K562 (cell line): ENCODE measurements around the gene REG4. TPM values are rescaled to one million over a fixed set of nuclear protein-coding genes. Genes with fewer than 3 reads are reported as not detected.

Experiments used
- ATF7 ChIP-seq: fragments of 450-650 bp; IDR thresholded peaks from 2 replicates; pipeline ENCODE4 v1.7.1; 2014; ENCODE audit warnings: mild to moderate bottlenecking, moderate library complexity
- CREB1 ChIP-seq, 2 experiments: sonication (generic) in 1 of 2; formaldehyde crosslinking in 1 of 2; IDR thresholded peaks; 2 replicates each; pipeline versions ENCODE4 v1.6.1 to v1.8.0; 2012 to 2022; ENCODE audit warnings: inconsistent platforms in 1 of 2, mild to moderate bottlenecking in 1 of 2, missing genetic modification reagents in 1 of 2, moderate library complexity in 1 of 2
- ESRRB ChIP-seq: fragments of 250-450 bp; sonication (Bioruptor Pico); IDR thresholded peaks from 2 replicates; pipeline ENCODE4 v1.5.0; 2020; ENCODE audit warnings: mild to moderate bottlenecking, moderate library complexity, borderline replicate concordance
- GATAD2B ChIP-seq: fragments of 450-650 bp; IDR thresholded peaks from 2 replicates; pipeline ENCODE4 v1.6.1; 2017; ENCODE audit warnings: mild to moderate bottlenecking, borderline replicate concordance
- KHSRP ChIP-seq: fragments of 450-650 bp; IDR thresholded peaks from 2 replicates; pipeline ENCODE4 v1.6.1; 2017
- LCOR ChIP-seq: sonication (generic); formaldehyde crosslinking; IDR thresholded peaks from 2 replicates; pipeline ENCODE4 v1.8.0; 2022; ENCODE audit warnings: mild to moderate bottlenecking, missing genetic modification reagents
- MEIS2 ChIP-seq: fragments of 450-650 bp; IDR thresholded peaks from 2 replicates; pipeline ENCODE4 v1.6.1; 2014; ENCODE audit warnings: mild to moderate bottlenecking; ENCODE audit not compliant: partially characterized antibody
- NCOA6 ChIP-seq: fragments of 450-650 bp; IDR thresholded peaks from 2 replicates; pipeline ENCODE4 v1.6.1; 2017; ENCODE audit warnings: mild to moderate bottlenecking
- OTX1 ChIP-seq: fragments of 450-650 bp; formaldehyde crosslinking; IDR thresholded peaks from 2 replicates; pipeline ENCODE4 v1.4.0; 2022; ENCODE audit warnings: mild to moderate bottlenecking
- POU5F1 ChIP-seq: fragments of 150-350 bp; IDR thresholded peaks from 2 replicates; pipeline ENCODE4 v1.6.1; 2014; ENCODE audit warnings: borderline replicate concordance, low read length, low read depth, mild to moderate bottlenecking; ENCODE audit not compliant: partially characterized antibody
- TARDBP ChIP-seq: fragments of 450-650 bp; IDR thresholded peaks from 2 replicates; pipeline ENCODE4 v1.6.1; 2016
- ZBTB1 ChIP-seq: sonication (generic); formaldehyde crosslinking; IDR thresholded peaks from 2 replicates; pipeline ENCODE4 v1.8.1; 2023; ENCODE audit warnings: missing genetic modification reagents, low read depth, mild to moderate bottlenecking, borderline replicate concordance
- ZBTB8A ChIP-seq: fragments of 450-650 bp; IDR thresholded peaks from 2 replicates; pipeline ENCODE4 v1.6.1; 2018; ENCODE audit warnings: mild to moderate bottlenecking, moderate library complexity; ENCODE audit not compliant: partially characterized antibody
- ZFPM2 ChIP-seq: fragments of 250-450 bp; sonication (Bioruptor Pico); IDR thresholded peaks from 2 replicates; pipeline ENCODE4 v1.5.1; 2022; ENCODE audit warnings: mild to moderate bottlenecking
- ZNF41 ChIP-seq: fragments of 250-450 bp; sonication (Bioruptor Pico); conservative IDR thresholded peaks from 2 replicates; pipeline ENCODE4 v1.4.0; 2020; ENCODE audit warnings: mild to moderate bottlenecking
- ZNF75A ChIP-seq: fragments of 450-650 bp; formaldehyde crosslinking; IDR thresholded peaks from 2 replicates; pipeline ENCODE4 v1.4.0; 2020; ENCODE audit warnings: mild to moderate bottlenecking
- ZSCAN32 ChIP-seq: fragments of 450-650 bp; formaldehyde crosslinking; IDR thresholded peaks from 2 replicates; pipeline ENCODE4 v1.4.0; 2020; ENCODE audit warnings: mild to moderate bottlenecking, moderate library complexity
- polyA plus RNA-seq, 8 experiments: library from polyadenylated mRNA; depleted of rRNA in 4 of 8; stranded (reverse) in 5 of 8; unstranded in 3 of 8; fragments of >200 nt; fragmentation: Nextera tagmentation in 2 of 8; fragmentation: Illumina TruSeq in 1 of 8; extraction: Ambion mirVana in 2 of 8; extraction: Trizol in 1 of 8; gene quantifications; 2 replicates each; pipeline versions ENCODE4 v1.2.1 to v1.2.3, GENCODE V29; 2011 to 2014; ENCODE audit warnings: inconsistent platforms in 1 of 8, missing spikeins in 1 of 8
- total RNA-seq, 7 experiments: library from RNA; depleted of rRNA in 6 of 7; stranded (reverse); fragments of >200 nt in 6 of 7; fragmentation: Illumina TruSeq in 2 of 7; extraction: Trizol in 2 of 7; gene quantifications; 2 replicates each; pipeline versions ENCODE4 v1.2.1 to v1.2.3, GENCODE V29; 2011 to 2021; ENCODE audit warnings: low replicate concordance in 1 of 7
- TF ChIP-seq, protein P1 (sequence below): sonication (generic); formaldehyde crosslinking; IDR thresholded peaks from 2 replicates; pipeline ENCODE4 v1.8.1; 2023; ENCODE audit warnings: mild to moderate bottlenecking, missing genetic modification reagents
- TF ChIP-seq, protein P2 (sequence below): fragments of 250-450 bp; sonication (Bioruptor Pico); IDR thresholded peaks from 2 replicates; pipeline ENCODE4 v1.4.0; 2020; ENCODE audit warnings: mild to moderate bottlenecking, moderate library complexity, borderline replicate concordance
- TF ChIP-seq, protein P3 (sequence below): fragments of 450-650 bp; formaldehyde crosslinking; IDR thresholded peaks from 2 replicates; pipeline ENCODE4 v1.4.0; 2020; ENCODE audit warnings: mild to moderate bottlenecking, mixed read lengths
- TF ChIP-seq, protein P4 (sequence below): fragments of 450-650 bp; IDR thresholded peaks from 2 replicates; pipeline ENCODE4 v1.6.1; 2016

REG4 gene
- total and polyA plus RNA-seq, 9 of the 15 experiments (the other 6 are each of a cell fraction or from before 2014, with no cell fraction given) = not detected

DNA sequence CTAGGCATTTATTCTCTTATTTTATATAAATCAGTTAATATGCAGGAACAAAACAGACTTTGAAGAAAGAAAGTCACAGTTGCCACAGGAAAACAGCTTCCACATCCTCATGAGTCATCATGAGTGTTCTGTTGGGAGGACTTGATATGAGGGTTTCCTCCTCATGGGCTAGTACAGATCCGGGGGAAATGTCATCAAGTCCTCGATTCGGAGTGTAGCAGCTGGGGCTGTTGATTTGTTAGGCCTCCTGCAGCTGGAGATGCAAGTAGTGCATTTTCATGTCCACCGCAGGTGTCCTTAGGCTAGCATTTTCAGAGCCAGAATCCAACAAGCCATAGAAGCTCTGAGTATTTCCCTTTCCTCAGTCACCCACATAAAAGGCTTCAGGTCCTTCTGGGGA is 48.4 kb upstream of the REG4 start (continued):
- TF ChIP-seq, protein P1, sequence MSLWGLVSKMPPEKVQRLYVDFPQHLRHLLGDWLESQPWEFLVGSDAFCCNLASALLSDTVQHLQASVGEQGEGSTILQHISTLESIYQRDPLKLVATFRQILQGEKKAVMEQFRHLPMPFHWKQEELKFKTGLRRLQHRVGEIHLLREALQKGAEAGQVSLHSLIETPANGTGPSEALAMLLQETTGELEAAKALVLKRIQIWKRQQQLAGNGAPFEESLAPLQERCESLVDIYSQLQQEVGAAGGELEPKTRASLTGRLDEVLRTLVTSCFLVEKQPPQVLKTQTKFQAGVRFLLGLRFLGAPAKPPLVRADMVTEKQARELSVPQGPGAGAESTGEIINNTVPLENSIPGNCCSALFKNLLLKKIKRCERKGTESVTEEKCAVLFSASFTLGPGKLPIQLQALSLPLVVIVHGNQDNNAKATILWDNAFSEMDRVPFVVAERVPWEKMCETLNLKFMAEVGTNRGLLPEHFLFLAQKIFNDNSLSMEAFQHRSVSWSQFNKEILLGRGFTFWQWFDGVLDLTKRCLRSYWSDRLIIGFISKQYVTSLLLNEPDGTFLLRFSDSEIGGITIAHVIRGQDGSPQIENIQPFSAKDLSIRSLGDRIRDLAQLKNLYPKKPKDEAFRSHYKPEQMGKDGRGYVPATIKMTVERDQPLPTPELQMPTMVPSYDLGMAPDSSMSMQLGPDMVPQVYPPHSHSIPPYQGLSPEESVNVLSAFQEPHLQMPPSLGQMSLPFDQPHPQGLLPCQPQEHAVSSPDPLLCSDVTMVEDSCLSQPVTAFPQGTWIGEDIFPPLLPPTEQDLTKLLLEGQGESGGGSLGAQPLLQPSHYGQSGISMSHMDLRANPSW = no peak
- TF ChIP-seq, protein P2, sequence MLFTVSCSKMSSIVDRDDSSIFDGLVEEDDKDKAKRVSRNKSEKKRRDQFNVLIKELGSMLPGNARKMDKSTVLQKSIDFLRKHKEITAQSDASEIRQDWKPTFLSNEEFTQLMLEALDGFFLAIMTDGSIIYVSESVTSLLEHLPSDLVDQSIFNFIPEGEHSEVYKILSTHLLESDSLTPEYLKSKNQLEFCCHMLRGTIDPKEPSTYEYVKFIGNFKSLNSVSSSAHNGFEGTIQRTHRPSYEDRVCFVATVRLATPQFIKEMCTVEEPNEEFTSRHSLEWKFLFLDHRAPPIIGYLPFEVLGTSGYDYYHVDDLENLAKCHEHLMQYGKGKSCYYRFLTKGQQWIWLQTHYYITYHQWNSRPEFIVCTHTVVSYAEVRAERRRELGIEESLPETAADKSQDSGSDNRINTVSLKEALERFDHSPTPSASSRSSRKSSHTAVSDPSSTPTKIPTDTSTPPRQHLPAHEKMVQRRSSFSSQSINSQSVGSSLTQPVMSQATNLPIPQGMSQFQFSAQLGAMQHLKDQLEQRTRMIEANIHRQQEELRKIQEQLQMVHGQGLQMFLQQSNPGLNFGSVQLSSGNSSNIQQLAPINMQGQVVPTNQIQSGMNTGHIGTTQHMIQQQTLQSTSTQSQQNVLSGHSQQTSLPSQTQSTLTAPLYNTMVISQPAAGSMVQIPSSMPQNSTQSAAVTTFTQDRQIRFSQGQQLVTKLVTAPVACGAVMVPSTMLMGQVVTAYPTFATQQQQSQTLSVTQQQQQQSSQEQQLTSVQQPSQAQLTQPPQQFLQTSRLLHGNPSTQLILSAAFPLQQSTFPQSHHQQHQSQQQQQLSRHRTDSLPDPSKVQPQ (CRISPR knock-in tag) = no peak
- TF ChIP-seq GATAD2B (no peak), OTX1 (CRISPR knock-in tag) (no peak), LCOR (CRISPR knock-in tag) (no peak), ATF7 (peak; percentile 22; the same call in 1 of the 2 replicates), CREB1 (IDR thresholded peaks at IDR 0.05) (no peak), CREB1 (CRISPR knock-in tag; IDR thresholded peaks at IDR 0.05) (no peak), ZBTB8A (no peak), KHSRP (no peak), POU5F1 (no peak), TARDBP (no peak), MEIS2 (peak; percentile 80), ESRRB (no peak), NCOA6 (no peak), ZBTB1 (CRISPR knock-in tag) (no peak), ZNF41 (CRISPR knock-in tag) (0 out of 2 replicates have a peak, but pooled peaks have one; percentile 32), ZFPM2 (CRISPR knock-in tag) (no peak), ZNF75A (CRISPR knock-in tag) (no peak), ZSCAN32 (CRISPR knock-in tag) (no peak)
- TF ChIP-seq, protein P3, sequence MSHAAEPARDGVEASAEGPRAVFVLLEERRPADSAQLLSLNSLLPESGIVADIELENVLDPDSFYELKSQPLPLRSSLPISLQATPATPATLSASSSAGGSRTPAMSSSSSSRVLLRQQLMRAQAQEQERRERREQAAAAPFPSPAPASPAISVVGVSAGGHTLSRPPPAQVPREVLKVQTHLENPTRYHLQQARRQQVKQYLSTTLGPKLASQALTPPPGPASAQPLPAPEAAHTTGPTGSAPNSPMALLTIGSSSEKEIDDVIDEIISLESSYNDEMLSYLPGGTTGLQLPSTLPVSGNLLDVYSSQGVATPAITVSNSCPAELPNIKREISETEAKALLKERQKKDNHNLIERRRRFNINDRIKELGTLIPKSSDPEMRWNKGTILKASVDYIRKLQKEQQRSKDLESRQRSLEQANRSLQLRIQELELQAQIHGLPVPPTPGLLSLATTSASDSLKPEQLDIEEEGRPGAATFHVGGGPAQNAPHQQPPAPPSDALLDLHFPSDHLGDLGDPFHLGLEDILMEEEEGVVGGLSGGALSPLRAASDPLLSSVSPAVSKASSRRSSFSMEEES (CRISPR knock-in tag) = no peak
- TF ChIP-seq, protein P4, sequence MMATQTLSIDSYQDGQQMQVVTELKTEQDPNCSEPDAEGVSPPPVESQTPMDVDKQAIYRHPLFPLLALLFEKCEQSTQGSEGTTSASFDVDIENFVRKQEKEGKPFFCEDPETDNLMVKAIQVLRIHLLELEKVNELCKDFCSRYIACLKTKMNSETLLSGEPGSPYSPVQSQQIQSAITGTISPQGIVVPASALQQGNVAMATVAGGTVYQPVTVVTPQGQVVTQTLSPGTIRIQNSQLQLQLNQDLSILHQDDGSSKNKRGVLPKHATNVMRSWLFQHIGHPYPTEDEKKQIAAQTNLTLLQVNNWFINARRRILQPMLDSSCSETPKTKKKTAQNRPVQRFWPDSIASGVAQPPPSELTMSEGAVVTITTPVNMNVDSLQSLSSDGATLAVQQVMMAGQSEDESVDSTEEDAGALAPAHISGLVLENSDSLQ = peak; percentile 17; the same call in 1 of the 2 replicates
